SK-N-SH treated with all-trans-retinoic acid at 6 μM for 48 hours (cell line): ENCODE results near the gene ASAH2.

Experiments used
- ARNTL ChIP-seq: fragments of 450-650 bp; formaldehyde crosslinking; IDR thresholded peaks from 2 replicates; pipeline ENCODE4 v1.5.0; 2020; ENCODE audit warnings: low read depth, mild to moderate bottlenecking, moderate library complexity, borderline replicate concordance
- CREB5 ChIP-seq: fragments of 250-450 bp; sonication (Bioruptor Pico); IDR thresholded peaks from 2 replicates; pipeline ENCODE4 v1.5.1; 2020; ENCODE audit warnings: low read depth, mild to moderate bottlenecking, moderate library complexity
- GLIS3 ChIP-seq: fragments of 250-450 bp; sonication (Bioruptor Pico); IDR thresholded peaks from 2 replicates; pipeline ENCODE4 v1.5.0; 2020; ENCODE audit warnings: mild to moderate bottlenecking, moderate library complexity
- ISL1 ChIP-seq: fragments of 250-450 bp; sonication (Bioruptor Pico); IDR thresholded peaks from 2 replicates; pipeline ENCODE4 v2.1.2; 2022; ENCODE audit warnings: mild to moderate bottlenecking, moderate library complexity
- PATZ1 ChIP-seq: fragments of 250-450 bp; sonication (Bioruptor Pico); IDR thresholded peaks from 2 replicates; pipeline ENCODE4 v1.8.0; 2020; ENCODE audit warnings: mild to moderate bottlenecking, moderate library complexity, borderline replicate concordance
- POU6F1 ChIP-seq: fragments of 250-450 bp; sonication (Bioruptor Pico); IDR thresholded peaks from 2 replicates; pipeline ENCODE4 v1.8.0; 2021; ENCODE audit warnings: low read depth, mild to moderate bottlenecking, moderate library complexity, borderline replicate concordance
- RARB ChIP-seq: fragments of 250-450 bp; sonication (Bioruptor Pico); IDR thresholded peaks from 2 replicates; pipeline ENCODE4 v1.8.0; 2021; ENCODE audit warnings: mild to moderate bottlenecking, moderate library complexity
- TCF4 ChIP-seq: fragments of 250-450 bp; sonication (Bioruptor Pico); IDR thresholded peaks from 2 replicates; pipeline ENCODE4 v1.8.0; 2021; ENCODE audit warnings: mild to moderate bottlenecking, moderate library complexity, borderline replicate concordance
- TSHZ2 ChIP-seq: fragments of 250-450 bp; sonication (Bioruptor Pico); IDR thresholded peaks from 2 replicates; pipeline ENCODE4 v1.5.0; 2020; ENCODE audit warnings: mild to moderate bottlenecking, moderate library complexity
- ZFP3 ChIP-seq: fragments of 250-450 bp; sonication (Bioruptor Pico); IDR thresholded peaks from 2 replicates; pipeline ENCODE4 v1.5.0; 2020; ENCODE audit warnings: mild to moderate bottlenecking, moderate library complexity
- ZFP30 ChIP-seq: fragments of 450-650 bp; formaldehyde crosslinking; IDR thresholded peaks from 2 replicates; pipeline ENCODE4 v1.5.0; 2022; ENCODE audit warnings: mild to moderate bottlenecking, moderate library complexity
- ZNF565 ChIP-seq: fragments of 450-650 bp; formaldehyde crosslinking; conservative IDR thresholded peaks from 2 replicates; pipeline ENCODE4 v1.5.0; 2020; ENCODE audit warnings: low read depth, mild to moderate bottlenecking, moderate library complexity
- ZNF70 ChIP-seq: fragments of 450-650 bp; formaldehyde crosslinking; IDR thresholded peaks from 2 replicates; pipeline ENCODE4 v1.5.0; 2020; ENCODE audit warnings: mild to moderate bottlenecking, moderate library complexity
- ZNF8 ChIP-seq: fragments of 450-650 bp; formaldehyde crosslinking; IDR thresholded peaks from 2 replicates; pipeline ENCODE4 v1.5.0; 2020; ENCODE audit warnings: mild to moderate bottlenecking, moderate library complexity

- no peak for TF ChIP-seq GLIS3 (CRISPR knock-in tag)
- TF ChIP-seq POU6F1 (CRISPR knock-in tag), result no peak
- no peak for TF ChIP-seq ISL1
- no peak for TF ChIP-seq TSHZ2
- no peak for TF ChIP-seq ZNF8 (CRISPR knock-in tag)
- TF ChIP-seq ARNTL (CRISPR knock-in tag), result no peak
- TF ChIP-seq ZFP3, result no peak
- TF ChIP-seq ZNF565, result no peak
- no peak for TF ChIP-seq ZNF70
- TF ChIP-seq RARB (CRISPR knock-in tag), result no peak
- TF ChIP-seq TCF4 (CRISPR knock-in tag), result no peak
- no peak for TF ChIP-seq PATZ1 (CRISPR knock-in tag)
- TF ChIP-seq CREB5 (CRISPR knock-in tag), result no peak
- TF ChIP-seq ZFP30 (CRISPR knock-in tag), result no peak
Measured at GRCh38 chr10:50275650-50276235, 24.4 kb upstream of the ASAH2 start.
